HG02840 (cell line): ENCODE data around the gene TOR4A.
"Not testable (repeated sequence)": the region's sequence is repeated elsewhere in the genome, so short reads cannot be mapped to it uniquely, and the experiment has no call there.

Experiments used
- ATAC-seq: cut with Tn5 transposase; IDR thresholded peaks from one replicate; pipeline ENCODE4 v1.9.1; 2021; ENCODE audit warnings: mild to moderate bottlenecking, moderate library complexity, moderate number of reproducible peaks; ENCODE audit not compliant: unreplicated experiment, low FRiP score

The TOR4A gene

DNA sequence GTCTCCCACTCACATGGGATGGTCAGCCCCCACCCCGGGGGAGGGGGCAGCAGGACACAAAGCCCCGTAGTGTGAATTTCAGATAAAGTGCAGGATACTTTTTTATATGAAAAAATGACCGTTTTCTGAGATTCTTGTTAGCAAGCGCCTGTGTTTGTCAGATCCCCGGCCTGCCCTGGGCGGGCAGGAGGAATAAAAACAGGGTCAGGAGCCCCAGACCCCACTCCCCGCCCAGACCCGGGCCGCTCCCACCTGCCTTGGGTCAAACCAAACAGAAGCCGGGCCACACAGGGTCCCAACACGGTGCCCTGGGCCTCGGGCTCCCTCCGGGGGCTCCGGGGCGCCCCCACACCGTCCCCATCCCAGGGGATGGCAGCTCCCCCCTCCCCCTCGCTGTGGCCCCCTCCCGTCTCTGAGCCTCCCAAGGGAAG, 38.1 kb downstream of the TOR4A start:
- no peak for ATAC-seq

DNA sequence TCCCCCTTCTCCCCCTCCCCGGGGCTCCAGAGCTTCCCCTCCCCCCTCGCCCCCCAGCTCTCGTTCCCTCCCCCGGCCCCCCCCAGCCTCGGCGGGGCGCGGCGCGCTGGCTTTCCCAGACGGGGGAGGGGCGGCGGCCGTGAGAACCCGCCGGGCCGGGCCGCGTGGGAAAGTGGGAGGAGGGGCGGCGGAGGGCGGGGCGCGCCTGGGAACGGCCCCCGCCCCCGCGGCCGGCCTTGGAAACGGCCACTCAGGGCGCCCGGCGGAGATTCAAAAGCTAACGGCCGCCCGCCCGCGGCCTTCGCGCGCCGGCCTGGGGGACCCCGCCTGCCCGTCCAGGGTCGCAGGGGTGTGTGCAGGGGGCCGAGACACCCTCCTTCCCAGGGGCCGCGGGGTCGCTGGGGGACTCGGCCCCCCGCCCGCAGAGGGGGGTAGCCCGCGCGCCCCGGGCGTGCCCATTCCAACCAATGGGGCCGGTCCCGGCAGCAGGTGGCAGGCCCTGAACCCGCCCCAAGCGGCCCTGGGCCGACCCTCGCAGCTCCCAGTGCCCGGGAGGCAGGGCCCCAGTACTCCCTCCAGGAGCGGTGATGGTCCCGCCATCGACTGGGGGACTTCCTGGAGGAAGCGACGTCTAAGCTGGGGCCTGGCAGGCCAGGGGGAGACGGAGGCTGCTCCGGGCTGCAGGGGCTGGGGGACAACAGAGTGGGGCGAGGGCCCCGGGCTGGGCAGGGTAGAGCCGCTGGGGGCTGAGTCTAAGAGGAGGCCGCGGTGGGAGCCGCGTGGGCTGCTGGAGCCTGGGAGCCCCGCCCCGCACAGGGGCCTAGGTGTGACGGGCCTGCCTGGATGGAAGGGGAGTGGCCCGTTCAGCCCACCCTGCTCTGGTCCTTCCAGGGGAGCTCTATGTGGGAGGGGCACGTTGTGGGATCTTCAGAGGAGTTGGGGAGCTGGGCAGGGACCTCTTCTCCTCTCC, 38.8 kb downstream of the TOR4A start:
- ATAC-seq, result no peak

DNA sequence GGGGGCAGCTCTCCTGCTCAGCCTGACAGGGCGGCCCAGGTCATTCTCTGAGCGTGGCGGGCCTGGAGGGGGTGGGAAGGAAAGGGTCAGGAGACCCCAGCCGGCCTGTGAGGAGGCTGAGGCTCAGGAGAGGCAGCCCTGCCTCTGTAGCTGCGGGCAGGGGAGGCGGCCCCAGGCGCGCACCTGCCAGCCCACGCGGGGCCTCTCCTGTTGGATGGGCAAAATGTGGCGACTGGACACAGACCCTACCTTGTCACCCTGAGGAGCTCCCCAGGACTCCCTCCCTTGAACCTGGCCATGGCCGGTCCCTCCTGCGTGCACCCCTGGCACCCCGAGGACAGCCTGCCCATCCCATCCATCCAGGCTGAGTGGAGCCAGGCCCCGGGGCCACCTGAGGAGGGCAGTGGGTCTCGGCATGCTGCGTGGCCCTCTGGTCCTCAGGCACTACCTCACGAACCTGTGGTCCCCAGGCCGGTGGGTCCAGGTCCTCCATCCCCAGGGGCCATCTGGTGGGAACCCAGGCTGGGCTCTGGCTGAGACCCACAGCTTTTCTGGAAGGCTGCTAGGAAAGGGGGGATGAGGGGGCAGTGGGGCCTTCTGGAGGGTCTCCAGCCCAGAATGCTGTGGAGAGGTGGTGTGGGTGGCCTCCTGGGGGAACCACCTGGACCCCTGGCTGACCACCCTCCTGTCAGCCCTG, 39.6 kb downstream of the TOR4A start:
- ATAC-seq, result no peak

DNA sequence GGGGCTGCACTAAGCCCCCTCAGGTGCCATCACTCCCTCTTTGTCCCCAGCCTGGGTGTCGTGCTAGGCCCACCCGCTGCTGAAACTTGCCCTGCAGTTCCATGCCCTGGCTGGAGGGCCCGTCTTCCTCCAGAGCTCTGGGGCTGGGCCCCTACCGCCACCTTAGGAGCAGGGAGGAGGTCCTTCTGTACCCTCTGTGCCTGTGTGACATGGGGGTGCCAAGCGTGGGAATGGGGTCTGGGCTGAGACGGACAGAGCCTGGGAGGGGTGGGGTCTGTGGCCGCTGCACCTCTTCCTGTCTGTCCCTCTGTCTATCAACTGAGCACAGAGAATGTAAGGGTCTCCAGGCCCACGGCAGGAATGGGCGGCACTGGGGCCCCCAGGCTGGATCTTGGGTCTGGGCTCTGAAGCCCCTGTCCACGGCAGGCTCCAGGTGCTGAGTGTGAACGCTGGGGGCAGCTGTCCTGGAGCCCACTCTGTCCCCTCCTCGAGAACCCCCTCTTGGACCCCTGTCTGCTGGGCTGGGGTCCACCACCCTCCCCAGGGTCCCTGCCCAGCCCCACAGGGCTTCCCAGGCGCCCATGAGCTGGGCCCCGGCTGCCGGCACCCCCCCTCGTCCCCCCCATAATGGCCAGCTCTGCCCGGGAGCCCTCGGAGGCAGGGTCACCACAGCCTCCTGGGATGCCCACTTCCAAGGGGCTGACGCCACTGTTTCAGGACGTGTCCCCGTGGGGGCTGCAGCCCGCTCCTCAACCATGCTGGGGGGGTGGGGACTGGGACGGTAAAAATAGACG, 40.4 kb downstream of the TOR4A start:
- ATAC-seq, result no peak

DNA sequence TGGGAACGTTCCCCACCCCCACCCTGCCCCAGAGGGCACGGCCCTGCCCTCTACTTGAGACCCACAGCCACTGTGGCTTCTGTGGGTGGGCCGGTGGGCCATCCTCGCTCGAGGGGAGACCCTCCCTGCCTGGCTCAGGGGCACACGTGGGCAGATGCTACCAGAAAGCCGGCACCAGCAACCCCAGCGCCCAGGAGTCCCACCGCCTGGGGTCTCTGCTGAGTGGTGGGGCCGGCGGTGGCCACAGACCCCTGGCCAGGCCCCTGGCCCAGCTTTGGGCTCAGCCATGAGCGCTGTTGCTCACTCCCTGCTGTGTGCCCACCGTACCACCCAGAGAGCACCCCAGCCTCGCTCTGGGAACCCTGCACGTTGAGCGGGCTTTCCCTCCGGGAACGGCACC, 41.1 kb downstream of the TOR4A start:
- no peak for ATAC-seq

DNA sequence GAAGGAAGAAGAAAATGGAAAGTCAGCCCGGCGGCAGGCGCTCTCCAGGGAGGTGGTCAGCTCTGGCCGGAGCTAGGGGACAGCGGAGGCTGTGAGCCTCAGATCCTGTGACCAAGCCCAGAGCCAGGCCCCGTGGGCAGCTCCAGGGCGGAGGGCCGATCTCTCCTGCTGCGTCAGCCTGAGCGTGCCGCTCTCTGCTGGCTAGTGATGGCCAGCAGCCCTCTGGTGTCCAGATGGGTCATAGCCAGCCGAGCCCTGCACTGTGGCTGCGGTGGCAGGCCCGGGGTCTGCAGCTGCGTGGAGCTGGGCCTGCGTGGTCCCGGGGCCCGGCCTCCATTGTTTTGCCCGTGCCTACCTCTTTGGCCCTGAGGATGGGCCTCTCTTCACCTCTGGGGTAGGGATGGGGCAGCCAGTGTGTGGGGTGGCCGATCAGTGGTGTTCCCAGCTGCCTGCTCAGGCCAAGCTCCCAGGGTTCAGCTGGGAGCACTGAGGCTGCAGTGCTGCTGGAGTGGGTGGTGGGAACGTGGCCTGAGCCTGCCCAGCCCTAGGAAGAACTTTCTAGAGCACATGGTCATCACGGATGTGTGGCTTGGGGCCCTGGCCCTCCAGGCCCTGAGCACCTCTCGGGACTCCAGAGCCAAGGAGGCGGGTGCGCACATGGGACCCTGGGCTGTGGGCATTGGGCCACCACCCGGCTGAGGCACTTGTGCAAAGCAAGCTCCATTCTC, 41.6 kb downstream of the TOR4A start:
- ATAC-seq, result no peak

DNA sequence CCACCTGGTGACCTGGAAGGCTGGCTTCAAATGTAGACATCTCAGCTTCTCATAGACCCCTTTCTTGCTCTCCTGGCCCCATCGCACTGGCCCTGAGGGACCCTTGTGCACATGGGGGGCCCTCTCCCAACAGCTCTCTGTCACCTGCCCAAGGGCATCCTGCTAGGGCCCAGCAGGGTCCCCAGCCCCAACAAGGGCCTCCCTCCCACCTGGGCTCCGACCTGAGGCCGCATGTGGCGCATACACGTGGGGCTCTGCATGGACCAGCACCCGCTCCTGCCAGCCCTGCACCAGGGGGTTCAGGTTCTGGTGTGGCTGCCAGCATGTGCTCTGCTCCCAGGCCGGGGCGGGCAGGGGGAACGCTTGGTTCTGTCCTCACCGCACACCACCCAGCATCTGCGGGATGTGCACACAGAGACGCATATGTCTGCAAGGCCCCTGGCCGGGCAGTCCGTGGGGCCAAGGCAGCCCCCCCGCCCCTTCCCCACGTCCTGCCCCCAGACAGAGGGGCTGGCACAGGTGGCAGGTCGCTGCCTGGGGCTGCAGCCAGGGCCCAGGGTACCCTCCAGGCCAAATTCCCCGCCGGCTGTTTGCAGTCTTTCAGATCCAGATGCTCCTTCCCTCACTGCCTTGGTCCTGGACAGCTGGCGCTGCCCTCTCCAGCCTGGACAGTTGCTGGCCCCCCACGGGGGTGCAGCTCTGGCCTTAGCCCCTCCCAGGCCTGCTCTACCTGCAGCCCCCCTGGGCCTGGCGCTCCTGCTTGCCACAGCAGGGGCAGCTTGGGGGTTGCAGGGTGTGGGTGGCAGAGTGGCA, 42.4 kb downstream of the TOR4A start:
- ATAC-seq, result no peak

DNA sequence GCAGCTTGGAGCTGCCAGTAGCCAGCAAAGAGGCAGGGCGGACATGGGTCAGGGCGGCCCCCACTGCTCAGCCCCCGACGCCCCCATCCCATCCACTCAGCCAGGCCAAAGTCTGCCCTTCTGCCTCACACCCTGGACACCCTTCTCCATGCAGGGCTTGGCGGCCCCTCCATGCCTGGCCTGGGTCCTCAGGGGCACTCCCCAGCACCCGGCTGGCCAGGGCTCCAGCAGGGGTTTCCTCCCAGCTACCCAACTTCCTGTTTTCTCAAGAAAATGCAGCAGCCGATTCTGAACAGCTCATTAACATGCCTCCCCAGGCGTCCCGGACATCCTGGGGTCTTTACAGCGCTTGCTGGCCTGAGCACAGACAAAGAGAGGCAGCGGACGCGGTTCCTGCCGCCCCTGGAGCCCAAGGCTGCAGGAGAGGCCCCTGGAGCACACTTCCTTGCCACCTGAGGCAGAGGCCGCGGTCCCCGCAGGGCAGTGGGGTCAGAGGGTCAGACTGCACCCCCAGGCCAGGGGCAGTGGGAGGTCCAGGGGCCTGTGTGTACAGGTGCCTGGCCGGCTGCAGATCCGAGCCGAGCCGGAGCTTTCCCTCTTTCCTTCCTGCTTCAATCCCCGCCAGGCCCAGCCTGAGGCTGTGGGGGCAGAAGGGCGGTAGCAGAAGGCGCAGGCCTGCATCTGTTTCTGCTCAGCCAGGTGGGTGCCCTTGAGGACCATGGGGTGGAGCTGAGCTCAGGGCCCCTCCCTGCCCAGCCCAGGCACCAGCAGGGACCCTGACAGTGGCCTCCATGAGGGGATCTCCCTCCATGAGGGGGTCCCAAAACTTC, 43.2 kb downstream of the TOR4A start:
- no peak for ATAC-seq

DNA sequence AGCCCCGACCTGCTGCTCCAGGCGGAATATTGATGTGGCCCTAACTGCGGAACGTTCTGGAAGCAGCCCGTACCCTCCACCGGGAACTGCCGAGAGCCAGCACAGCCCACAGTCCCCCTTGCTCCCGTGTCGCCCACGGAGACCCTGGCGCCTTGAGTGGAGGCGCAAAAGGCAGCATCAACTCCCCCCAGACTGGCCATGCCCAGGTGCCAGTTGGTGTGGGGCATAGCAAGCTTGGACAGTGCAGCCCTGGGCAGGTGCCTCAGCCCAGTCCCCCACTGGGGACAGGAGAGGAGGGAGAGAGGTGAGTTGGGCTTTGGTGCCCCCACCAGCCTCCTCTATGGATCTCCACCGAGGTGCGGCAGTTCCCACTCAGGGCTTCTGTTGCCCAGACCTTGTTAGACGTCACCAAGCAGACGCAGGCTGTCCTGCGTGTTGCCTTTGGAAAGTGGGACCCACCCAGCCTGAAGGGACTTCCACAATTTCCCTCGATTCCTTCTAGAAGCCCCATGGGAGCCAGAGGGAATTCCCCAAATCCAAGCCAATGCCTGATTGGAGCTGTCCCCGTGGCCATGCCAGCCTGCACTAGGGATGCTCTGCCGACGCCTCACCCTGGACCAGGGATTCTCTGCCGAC, 44.3 kb downstream of the TOR4A start:
- ATAC-seq, result no peak

DNA sequence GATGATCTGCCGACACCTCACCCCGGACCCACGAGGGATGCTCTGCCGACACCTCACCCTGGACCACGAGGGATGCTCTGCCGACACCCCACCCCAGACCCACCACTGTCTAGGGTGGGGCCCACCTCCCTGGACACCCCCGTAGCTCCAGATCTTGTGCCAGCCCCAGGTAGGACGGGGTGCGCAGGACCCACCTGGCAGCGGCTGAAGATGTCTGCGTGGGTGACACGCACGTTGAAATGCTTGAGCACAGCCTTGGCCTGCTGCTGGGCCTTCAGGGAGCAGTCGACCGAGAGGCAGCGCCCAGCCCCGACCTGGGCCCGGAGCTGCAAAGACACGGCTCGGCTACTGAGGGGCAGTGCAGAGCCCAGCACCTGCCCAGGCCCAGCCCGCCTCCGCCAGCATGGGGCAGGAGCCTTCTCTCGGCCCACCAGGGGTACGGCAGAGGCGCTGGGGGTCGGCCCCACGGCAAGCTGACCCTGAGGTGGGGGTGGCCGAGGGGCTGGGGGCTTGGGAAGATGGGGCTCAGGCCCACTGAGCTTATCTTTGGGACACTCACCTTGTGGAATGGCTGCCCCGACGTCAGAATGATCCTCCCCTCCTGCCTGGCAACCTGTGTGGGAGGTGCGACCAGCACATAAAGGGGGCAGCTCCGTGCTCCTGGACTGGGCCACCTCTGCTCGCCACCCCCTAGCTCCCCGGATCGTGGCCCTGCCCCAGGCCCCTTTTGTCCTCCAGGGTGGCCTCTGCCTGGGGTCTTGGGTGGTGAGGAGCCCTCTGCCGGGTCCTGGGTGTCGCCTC, 46.2 kb downstream of the TOR4A start:
- ATAC-seq, result no peak

DNA sequence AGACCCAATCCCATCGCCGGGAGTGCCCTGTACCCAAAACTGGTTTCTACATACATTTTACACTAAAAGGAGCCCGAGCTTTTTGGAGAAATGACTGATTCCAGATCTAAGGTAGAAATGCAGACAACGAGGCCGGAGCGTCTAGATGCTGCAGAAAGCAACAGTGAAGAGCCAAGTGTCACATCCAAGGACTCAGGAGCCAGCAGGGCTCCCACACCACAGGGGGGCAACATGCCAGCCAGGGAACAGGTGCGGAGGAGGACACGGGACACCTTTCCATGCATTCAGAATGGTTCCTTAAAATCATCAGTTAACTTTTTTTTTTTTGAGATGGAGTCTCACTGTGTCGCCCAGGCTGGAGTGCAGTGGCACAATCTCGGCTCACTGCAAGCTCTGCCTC, 47.6 kb downstream of the TOR4A start:
- no peak for ATAC-seq

DNA sequence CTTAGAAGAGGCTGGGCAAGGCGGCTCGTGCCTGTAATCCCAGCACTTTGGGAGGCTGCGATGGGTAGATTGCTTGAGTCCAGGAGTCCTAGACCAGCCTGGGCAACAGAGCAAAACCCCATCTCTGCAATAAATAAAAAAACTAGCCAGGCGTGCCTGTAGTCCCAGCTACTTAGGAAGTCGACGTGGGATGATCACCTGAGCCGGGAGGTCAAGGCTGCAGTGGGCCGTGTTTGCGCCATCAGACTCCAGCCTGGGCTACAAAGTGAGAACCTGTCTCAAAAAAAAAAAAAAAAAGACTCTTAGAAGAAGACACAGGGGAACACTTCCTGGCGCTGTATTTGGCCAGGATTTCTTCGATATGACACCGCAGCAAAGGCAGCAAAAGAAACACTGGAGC, 48.3 kb downstream of the TOR4A start:
- no peak for ATAC-seq

DNA sequence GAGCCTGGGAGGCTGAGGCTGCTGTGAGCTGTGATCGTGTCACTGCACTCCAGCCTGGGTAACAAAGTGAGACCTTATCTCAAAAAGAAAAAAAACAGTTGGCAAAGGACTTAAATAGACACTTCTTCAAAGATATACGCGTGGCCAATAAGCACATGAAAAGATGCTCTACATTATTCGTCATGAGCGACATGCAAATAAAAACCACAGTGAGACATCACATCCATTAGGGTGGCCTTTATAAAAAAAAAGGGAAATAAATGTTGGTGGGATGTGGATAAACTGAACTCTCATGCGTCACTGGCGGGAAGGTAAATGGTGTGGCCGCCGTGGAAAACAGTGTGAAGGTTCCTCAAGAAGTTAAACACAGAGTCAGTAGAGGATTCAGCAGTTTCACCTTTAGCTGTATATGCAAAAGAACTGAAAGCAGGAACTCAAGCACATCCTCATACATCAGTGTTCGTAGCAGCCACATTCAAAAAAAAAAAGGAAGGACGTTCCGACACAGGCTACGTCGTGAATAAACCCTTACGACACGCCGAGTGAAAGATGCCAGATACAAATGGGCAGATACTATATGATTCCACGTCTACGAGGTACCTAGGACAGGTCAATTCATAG, 49.0 kb downstream of the TOR4A start:
- ATAC-seq, result no peak

DNA sequence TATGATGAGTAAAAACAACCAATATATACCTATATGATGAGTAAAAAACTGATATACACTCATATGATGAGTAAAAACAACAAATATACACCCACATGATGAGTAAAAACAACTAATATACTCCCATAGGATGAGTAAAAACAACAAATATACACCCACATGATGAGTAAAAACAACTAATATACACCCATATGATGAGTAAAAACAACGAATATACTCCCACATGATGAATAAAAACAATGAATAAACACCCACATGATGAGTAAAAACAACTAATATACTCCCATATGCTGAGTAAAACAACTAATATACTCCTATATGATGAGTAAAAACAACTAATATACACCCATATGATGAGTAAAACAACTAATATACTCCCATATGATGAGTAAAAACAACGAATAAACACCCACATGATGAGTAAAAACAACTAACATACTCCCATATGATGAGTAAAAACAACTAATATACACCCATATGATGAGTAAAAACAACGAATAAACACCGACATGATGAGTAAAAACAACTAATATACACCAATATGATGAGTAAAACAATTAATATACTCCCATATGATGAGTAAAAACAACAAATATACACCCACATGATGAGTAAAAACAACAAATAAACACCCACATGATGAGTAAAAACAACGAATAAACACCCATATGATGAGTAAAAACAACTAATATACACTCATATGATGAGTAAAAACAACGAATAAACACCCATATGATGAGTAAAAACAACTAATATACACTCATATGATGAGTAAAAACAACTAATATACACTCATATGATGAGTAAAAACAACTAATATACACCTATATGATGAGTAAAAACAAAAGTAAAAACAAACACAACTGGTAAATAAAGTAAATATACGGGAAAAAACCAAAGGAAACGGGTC, 50.4 kb downstream of the TOR4A start:
- ATAC-seq, result not testable (repeated sequence)

DNA sequence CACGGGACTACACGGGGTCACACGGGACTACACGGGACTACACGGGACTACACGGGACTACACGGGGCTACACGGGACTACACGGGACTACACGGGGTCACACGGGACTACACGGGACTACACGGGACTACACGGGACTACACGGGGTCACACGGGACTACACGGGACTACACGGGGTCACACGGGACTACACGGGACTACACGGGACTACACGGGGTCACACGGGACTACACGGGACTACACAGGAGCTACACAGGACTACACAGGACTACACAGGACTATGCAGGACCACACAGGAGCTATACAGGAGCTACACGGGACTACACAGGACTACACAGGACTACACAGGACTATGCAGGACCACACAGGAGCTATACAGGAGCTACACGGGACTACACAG, 52.1 kb downstream of the TOR4A start:
- not testable (repeated sequence) for ATAC-seq

DNA sequence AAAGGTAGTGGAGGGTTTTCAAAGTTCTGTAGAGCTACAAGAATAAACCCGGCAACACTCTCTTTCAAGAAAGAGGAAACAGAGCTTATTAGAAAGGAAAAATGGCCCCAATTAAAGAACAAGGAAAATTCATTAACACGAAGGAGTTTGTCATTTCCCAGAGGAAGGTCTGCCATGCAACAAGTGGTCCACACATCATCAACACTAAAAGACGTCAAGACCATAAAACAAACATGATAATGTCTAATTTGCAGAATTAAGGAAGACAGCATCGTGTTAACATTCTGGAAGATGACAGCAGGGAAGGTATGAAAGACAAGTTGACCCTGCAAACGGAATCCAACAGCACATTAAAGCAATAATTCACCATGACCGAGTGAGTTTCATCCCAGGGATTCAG, 53.2 kb downstream of the TOR4A start:
- no peak for ATAC-seq
